Sigmoid colon (tissue), 7 donors: Measurements from ENCODE around the gene NPHP4. TPM values are rescaled to one million over a fixed set of nuclear protein-coding genes. Genes with fewer than 3 reads are reported as not detected.

Source experiments
- DNase-seq: peaks from one replicate; pipeline ENCODE4 v3.0.0-alpha.2; 2019
- H3K27ac ChIP-seq, 4 donors: fragments of 200-600 bp; sonication (generic); one replicate each; pipeline ENCODE4 v1.5.1; 2016 to 2019; ENCODE audit warnings: mild to moderate bottlenecking in 1 of 4
- H3K27me3 ChIP-seq, 3 donors: fragments of 200-600 bp; sonication (generic); one replicate each; pipeline ENCODE4 v1.5.1; 2019; ENCODE audit warnings: mild to moderate bottlenecking in 1 of 3
- H3K36me3 ChIP-seq, 4 donors: fragments of 200-600 bp; sonication (generic); one replicate each; pipeline ENCODE4 v1.5.1; 2016 to 2019
- H3K4me1 ChIP-seq, 4 donors: fragments of 200-600 bp; sonication (generic); one replicate each; pipeline ENCODE4 v1.5.1; 2017 to 2019
- H3K4me3 ChIP-seq, 4 donors: fragments of 200-600 bp; sonication (generic); one replicate each; pipeline ENCODE4 v1.5.1; 2017 to 2019; ENCODE audit warnings: mild to moderate bottlenecking in 2 of 4, moderate library complexity in 1 of 4
- H3K9me3 ChIP-seq, 4 donors: fragments of 200-600 bp in 3 of 4; sonication (generic) in 3 of 4; one replicate each; pipeline versions ENCODE4 v1.5.1 to v1.6.1; 2013 to 2019
- EP300 ChIP-seq, 4 donors: sonication (generic); formaldehyde crosslinking; IDR thresholded peaks; one replicate each; pipeline ENCODE4 v1.6.1; 2017; ENCODE audit warnings: antibody characterized with exemption in 4 of 4
- POLR2A ChIP-seq, 2 donors: fragments of 450-650 bp; IDR thresholded peaks; one replicate each; pipeline ENCODE4 v1.6.1; 2016; ENCODE audit warnings: antibody characterized with exemption in 2 of 2, mild to moderate bottlenecking in 2 of 2, moderate library complexity in 2 of 2
- POLR2AphosphoS5 ChIP-seq, 4 donors: sonication (generic); formaldehyde crosslinking; IDR thresholded peaks; one replicate each; pipeline ENCODE4 v1.6.1; 2017; ENCODE audit warnings: antibody characterized with exemption in 4 of 4
- WGBS, 2 donors: extraction: QIAGEN DNeasy Blood & Tissue Kit; methylation state at CpG; one replicate each; pipeline ENCODE4 v1.1.7; 2013; 5-methylcytosine and 5-hydroxymethylcytosine counted together
- intact Hi-C: fragments of 100-400 bp; cut with DNase I; formaldehyde crosslinking; loops from one replicate; pipeline ENCODE4 v1.15.1; 2023
- polyA plus RNA-seq, 3 donors: library from polyadenylated mRNA; stranded (reverse); fragments of 200-250 nt; gene quantifications; one replicate each; pipeline ENCODE4 v1.2.3, GENCODE V29; 2013
- total RNA-seq, 4 donors: library from RNA; depleted of rRNA; stranded (reverse); fragments of >200 nt; gene quantifications; one replicate each; pipeline ENCODE4 v1.1.0, GENCODE V29; 2016
- TF ChIP-seq, protein P1 (sequence below), 4 experiments: fragments of 450-650 bp in 3 of 4; fragments of 200-600 bp in 1 of 4; IDR thresholded peaks; one replicate each; pipeline ENCODE4 v1.5.1; 2016 to 2019; ENCODE audit warnings: antibody characterized with exemption in 4 of 4, mild to moderate bottlenecking in 3 of 4, moderate library complexity in 2 of 4
- donor health status: healthy with polysubstance abuse.
- donor health status: Bipolar disorder and iron deficiency.
- donor health status: healthy.

NPHP4 gene
- total and polyA plus RNA-seq, 7 donors, result 0.60 to 12.2 (median 5.7) TPM

- Histone ChIP-seq H3K4me3 (no peak overlapping the region), H3K27me3 (no peaks in the 10 kb centered on the region), H3K27ac (no peak overlapping the region), H3K4me1 (no peaks in the 10 kb centered on the region), H3K36me3 (peaks cover 0 to 76% (median 28%) of the 10 kb centered on the region in 4 donors), H3K9me3 (no peaks in the 10 kb centered on the region)
- intact Hi-C loops, result no loop called here
- 95 to 96% methylated on average over 15 of the region's 15 CpGs for WGBS, 2 donors
- no peak for TF ChIP-seq POLR2AphosphoS5 (IDR thresholded peaks at IDR 0.05)
- TF ChIP-seq POLR2A (IDR thresholded peaks at IDR 0.05), result no peak
- TF ChIP-seq, protein P1, sequence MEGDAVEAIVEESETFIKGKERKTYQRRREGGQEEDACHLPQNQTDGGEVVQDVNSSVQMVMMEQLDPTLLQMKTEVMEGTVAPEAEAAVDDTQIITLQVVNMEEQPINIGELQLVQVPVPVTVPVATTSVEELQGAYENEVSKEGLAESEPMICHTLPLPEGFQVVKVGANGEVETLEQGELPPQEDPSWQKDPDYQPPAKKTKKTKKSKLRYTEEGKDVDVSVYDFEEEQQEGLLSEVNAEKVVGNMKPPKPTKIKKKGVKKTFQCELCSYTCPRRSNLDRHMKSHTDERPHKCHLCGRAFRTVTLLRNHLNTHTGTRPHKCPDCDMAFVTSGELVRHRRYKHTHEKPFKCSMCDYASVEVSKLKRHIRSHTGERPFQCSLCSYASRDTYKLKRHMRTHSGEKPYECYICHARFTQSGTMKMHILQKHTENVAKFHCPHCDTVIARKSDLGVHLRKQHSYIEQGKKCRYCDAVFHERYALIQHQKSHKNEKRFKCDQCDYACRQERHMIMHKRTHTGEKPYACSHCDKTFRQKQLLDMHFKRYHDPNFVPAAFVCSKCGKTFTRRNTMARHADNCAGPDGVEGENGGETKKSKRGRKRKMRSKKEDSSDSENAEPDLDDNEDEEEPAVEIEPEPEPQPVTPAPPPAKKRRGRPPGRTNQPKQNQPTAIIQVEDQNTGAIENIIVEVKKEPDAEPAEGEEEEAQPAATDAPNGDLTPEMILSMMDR (IDR thresholded peaks at IDR 0.05), result no peak
- no peak for TF ChIP-seq EP300 (IDR thresholded peaks at IDR 0.05)
- DNase-seq, result no peak
Observed at GRCh38 chr1:5875345-5875910, 116.8 kb downstream of the NPHP4 start.

- 96 to 98% methylated on average over 41 of the region's 41 CpGs for WGBS, 2 donors
- intact Hi-C loops, result no loop called here
- Histone ChIP-seq H3K36me3 (peaks cover 0 to 68% (median 24%) of the 10 kb centered on the region in 4 donors), H3K27ac (no peak overlapping the region), H3K4me3 (no peak overlapping the region), H3K4me1 (no peaks in the 10 kb centered on the region), H3K9me3 (no peaks in the 10 kb centered on the region), H3K27me3 (no peaks in the 10 kb centered on the region)
- TF ChIP-seq POLR2AphosphoS5 (IDR thresholded peaks at IDR 0.05), result no peak
- TF ChIP-seq, protein P1 (IDR thresholded peaks at IDR 0.05), result no peak
- TF ChIP-seq EP300 (IDR thresholded peaks at IDR 0.05), result no peak
- no peak for TF ChIP-seq POLR2A (IDR thresholded peaks at IDR 0.05)
- no peak for DNase-seq
Observed at GRCh38 chr1:5874416-5875110, 117.7 kb downstream of the NPHP4 start.

GRCh38 chr1:5873556-5873955, 118.7 kb downstream of the NPHP4 start:
- Histone ChIP-seq H3K9me3 (no peaks in the 10 kb centered on the region), H3K27me3 (no peaks in the 10 kb centered on the region), H3K4me3 (no peak overlapping the region), H3K4me1 (no peaks in the 10 kb centered on the region), H3K27ac (no peak overlapping the region), H3K36me3 (peaks cover 0 to 58% (median 20%) of the 10 kb centered on the region in 4 donors)
- 92 to 95% methylated on average over 7 of the region's 7 CpGs for WGBS, 2 donors
- intact Hi-C loops, result no loop called here
- no peak for DNase-seq
- TF ChIP-seq POLR2A (IDR thresholded peaks at IDR 0.05) (no peak), EP300 (IDR thresholded peaks at IDR 0.05) (no peak), POLR2AphosphoS5 (IDR thresholded peaks at IDR 0.05) (no peak)
- TF ChIP-seq, protein P1 (IDR thresholded peaks at IDR 0.05), result no peak

DNA sequence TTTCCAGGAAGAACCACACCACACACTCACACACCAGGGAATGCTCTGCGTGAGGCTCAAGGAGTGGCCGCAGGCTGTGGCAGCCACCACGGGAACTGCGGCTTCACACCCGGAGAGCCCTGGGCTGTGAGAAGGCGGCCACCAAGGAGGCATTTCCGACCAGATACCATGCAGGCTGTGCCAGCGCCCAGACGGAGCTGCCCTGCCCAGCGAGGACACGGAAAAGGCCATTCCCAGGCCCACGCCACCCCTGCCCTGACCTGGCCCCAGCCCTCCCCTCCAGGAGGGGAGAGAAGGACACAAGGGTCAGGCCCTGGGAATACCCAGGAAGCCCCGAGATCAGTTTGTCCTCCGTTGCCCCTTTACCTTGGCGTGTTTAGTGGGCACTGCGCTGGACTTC, 119.3 kb downstream of the NPHP4 start:
- H3K9me3 ChIP-seq, result no peaks in the 10 kb centered on the region
- H3K4me1 ChIP-seq, result no peaks in the 10 kb centered on the region
- H3K27ac ChIP-seq, result no peak overlapping the region
- TF ChIP-seq, protein P1 (IDR thresholded peaks at IDR 0.05), result no peak
- no peak for TF ChIP-seq POLR2AphosphoS5 (IDR thresholded peaks at IDR 0.05)
- TF ChIP-seq POLR2A (IDR thresholded peaks at IDR 0.05), result no peak
- TF ChIP-seq EP300 (IDR thresholded peaks at IDR 0.05), result no peak
- no peak for DNase-seq
- intact Hi-C loops, result no loop called here
- H3K27me3 ChIP-seq, result no peaks in the 10 kb centered on the region
- no peak overlapping the region for H3K4me3 ChIP-seq
- H3K36me3 ChIP-seq, result peaks cover 0 to 52% (median 20%) of the 10 kb centered on the region in 4 donors
- 96% methylated on average over 16 of the region's 16 CpGs for WGBS, 2 donors
